ENCODE data around the gene P3H1.

- no peak for TF ChIP-seq CTCF (IDR thresholded peaks at IDR 0.05)
- no peak for TF ChIP-seq POLR2A (IDR thresholded peaks at IDR 0.05)
Measured at GRCh38 chr1:42761567-42761966, 5.3 kb downstream of the P3H1 start.

All from right lobe of liver (tissue), 4 donors.